Measurements from ENCODE around the gene PRRC2B.
A peak's percentile ranks its signal among the peaks of the same experiment; 100 is the strongest.
"Not testable (repeated sequence)": the region's sequence is repeated elsewhere in the genome, so short reads cannot be mapped to it uniquely, and the experiment has no call there.

PRRC2B gene

DNA sequence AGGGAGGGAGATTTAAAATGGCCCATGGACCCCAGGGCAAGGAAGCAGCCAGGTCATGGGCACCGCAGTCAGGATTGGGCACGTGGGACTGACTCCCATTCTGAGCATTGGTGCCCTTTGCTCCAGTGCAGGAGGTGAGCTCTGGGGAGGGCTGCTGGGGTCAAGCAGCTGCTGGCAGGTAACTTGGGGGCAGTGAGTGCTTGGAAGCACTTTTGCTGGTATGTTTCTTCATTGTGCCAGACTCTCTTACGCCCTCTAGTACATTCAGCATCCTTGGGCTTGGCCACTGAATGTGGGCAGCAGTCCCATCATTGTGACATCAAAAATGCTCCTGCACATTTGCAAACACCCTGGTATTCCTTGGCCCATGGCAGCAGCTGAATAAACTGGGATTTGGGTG is 32.7 kb downstream of the PRRC2B start:
- no peak overlapping the region for H3K4me3 ChIP-seq (ENCODE audit: low read depth, low read length)

GRCh38 chr9:131429121-131430012 is 35.5 kb downstream of the PRRC2B start:
- no peak for DNase-seq (ENCODE audit: low read depth)
- no peak overlapping the region for H3K4me3 ChIP-seq (ENCODE audit: low read depth, low read length)

More for the DNA sequence above, 32.7 kb downstream of the PRRC2B start:
- DNase-seq (ENCODE audit: low read depth): no peak

DNA sequence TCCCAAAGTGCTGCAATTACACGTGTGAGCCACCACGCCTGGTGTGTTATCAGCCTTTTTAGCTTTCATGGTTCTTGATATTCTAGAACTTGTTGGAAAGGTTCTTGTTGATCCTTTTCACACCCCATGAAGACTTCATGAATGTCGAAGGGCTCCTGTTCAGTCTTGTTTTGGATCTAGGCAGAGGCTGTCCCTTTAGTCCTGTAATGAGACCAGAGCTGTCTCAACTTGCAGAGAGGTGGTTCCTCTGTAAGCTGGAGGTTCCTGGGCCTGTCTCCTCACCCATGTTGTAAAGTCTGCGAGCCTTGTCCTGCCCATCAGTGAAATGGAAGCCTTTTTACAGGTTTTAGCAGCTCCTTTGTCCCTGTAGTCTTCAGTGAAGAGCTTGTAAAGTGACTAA is 38.2 kb downstream of the PRRC2B start:
- H3K4me3 ChIP-seq (ENCODE audit: low read depth, low read length): no peak overlapping the region
- no peak for DNase-seq (ENCODE audit: low read depth)

GRCh38 chr9:131432597-131433301 is 38.9 kb downstream of the PRRC2B start:
- peak; percentile 82 for DNase-seq (ENCODE audit: low read depth)
- H3K4me3 ChIP-seq (ENCODE audit: low read depth, low read length): no peak overlapping the region

GRCh38 chr9:131433302-131433854 is 39.5 kb downstream of the PRRC2B start:
- H3K4me3 ChIP-seq (ENCODE audit: low read depth, low read length): no peak overlapping the region
- no peak for DNase-seq (ENCODE audit: low read depth)

GRCh38 chr9:131434673-131435072 is 40.8 kb downstream of the PRRC2B start:
- H3K4me3 ChIP-seq (ENCODE audit: low read depth, low read length): no peak overlapping the region
- DNase-seq (ENCODE audit: low read depth): no peak

- DNase-seq (ENCODE audit: low read depth): no peak
These were observed 42.5 kb downstream of the PRRC2B start for GRCh38 chr9:131436376-131436775.

DNA sequence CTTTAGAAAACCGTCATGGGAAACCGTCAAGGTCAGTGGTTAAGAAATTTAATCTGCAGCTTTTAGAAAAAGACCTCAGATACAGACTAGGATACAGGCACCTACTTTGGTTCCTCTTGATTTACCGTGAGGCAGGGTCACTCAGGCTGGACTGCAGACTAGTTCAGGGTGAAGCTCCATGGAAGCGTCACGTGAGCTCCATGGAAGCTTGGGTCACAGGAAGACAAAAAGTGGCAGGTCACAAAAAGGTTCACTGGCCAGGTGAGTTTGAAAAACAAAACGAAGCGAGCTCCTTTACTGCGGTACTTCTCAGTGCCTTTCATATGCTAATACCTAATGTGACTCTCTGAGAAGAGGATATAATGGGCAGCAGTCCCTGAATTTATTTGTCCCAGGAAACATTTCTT is 43.0 kb downstream of the PRRC2B start:
- DNase-seq (ENCODE audit: low read depth): no peak
- no peak overlapping the region for H3K4me3 ChIP-seq (ENCODE audit: low read depth, low read length)

More at GRCh38 chr9:131436376-131436775, 42.5 kb downstream of the PRRC2B start:
- no peak overlapping the region for H3K4me3 ChIP-seq (ENCODE audit: low read depth, low read length)

DNA sequence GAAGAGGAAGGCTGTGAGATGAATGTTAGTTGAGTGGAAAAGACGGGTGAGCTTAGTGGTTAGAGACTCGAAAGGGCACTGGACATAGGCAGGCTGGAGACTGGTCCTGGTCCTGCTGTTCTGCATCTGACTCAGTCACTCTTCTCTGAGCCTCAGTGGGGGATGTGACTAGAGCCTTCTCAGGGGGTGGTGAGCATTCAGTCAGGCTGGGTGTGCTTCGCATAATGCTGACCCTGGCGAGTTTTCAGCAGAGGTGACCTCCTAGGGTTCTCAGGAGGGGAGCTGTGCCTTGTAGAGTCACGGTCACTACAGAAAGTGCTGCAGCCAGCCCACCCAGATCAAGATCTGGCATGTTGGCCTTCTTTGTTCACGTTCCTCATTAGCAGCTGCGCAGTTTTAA is 44.3 kb downstream of the PRRC2B start:
- DNase-seq (ENCODE audit: low read depth): no peak
- H3K4me3 ChIP-seq (ENCODE audit: low read depth, low read length): no peak overlapping the region

- no peak for DNase-seq (ENCODE audit: low read depth)
- no peak overlapping the region for H3K4me3 ChIP-seq (ENCODE audit: low read depth, low read length)
These were observed 45.3 kb downstream of the PRRC2B start for GRCh38 chr9:131439224-131439623.

DNA sequence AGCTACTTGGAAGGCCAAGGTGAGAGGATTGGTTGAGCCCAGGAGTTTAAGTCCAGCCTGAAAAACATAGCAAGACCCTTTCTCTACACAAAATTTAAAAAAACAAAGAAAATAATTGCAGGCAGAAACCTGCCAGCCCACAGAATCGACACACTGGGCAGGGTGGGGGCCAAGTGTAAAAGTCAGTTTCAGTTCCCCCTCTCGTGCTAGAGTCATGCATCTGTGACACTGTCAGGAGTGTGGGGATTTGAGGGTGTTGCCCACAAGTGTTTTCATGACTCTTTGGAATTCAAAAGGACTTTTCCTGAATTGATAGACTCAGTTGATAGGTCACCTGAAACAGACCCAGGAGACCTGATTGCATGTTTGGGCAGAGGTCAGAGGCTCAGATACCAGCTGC is 47.6 kb downstream of the PRRC2B start:
- no peak for DNase-seq (ENCODE audit: low read depth)
- no peak overlapping the region for H3K4me3 ChIP-seq (ENCODE audit: low read depth, low read length)

GRCh38 chr9:131442351-131442750 is 48.5 kb downstream of the PRRC2B start:
- DNase-seq (ENCODE audit: low read depth): no peak
- no peak overlapping the region for H3K4me3 ChIP-seq (ENCODE audit: low read depth, low read length)

DNA sequence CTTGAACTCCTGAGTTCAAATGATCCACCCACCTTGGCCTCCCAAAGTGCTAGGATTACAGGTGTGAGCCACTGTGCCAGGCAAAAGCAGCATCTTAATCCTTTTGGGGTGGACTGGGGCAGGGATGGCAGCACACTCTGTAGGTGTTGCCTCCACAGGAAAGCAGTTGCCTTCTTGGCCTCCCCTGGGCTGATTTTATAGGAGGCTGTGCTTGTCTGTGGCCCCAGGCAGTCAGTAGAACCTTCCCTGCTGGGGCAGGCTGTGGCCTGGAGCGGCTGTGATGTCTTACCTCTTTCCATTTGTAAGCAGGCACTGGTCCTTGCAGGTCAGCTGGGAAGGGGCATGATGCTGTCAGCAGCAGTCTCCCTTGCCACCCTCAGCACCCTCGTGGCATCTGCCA is 49.8 kb downstream of the PRRC2B start:
- no peak overlapping the region for H3K4me3 ChIP-seq (ENCODE audit: low read depth, low read length)
- no peak for DNase-seq (ENCODE audit: low read depth)

GRCh38 chr9:131446276-131446675 is 52.4 kb downstream of the PRRC2B start:
- H3K4me3 ChIP-seq (ENCODE audit: low read depth, low read length): no peak overlapping the region
- no peak for DNase-seq (ENCODE audit: low read depth)

DNA sequence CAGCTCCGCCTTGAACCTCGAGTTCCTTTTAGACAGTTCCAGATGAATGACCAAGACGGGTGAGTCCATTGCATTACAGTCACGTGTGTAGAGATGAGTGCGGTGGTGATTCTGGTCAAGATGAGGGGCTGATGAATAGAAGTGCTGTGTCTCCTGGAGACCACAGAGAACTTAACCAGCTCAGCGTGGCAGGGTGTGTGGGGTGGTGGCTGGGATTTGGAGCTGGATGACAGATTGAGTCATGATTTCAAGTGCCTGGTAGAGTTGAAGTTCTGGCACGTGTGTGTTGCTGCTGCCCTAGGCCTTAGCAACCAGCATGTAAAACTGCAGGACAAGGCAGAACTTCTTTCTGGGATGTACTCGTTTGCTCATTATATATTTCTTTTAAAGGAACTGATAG is 53.3 kb downstream of the PRRC2B start:
- no peak for DNase-seq (ENCODE audit: low read depth)
- no peak overlapping the region for H3K4me3 ChIP-seq (ENCODE audit: low read depth, low read length)

GRCh38 chr9:131447600-131447999 is 53.7 kb downstream of the PRRC2B start:
- no peak for DNase-seq (ENCODE audit: low read depth)
- H3K4me3 ChIP-seq (ENCODE audit: low read depth, low read length): no peak overlapping the region

DNA sequence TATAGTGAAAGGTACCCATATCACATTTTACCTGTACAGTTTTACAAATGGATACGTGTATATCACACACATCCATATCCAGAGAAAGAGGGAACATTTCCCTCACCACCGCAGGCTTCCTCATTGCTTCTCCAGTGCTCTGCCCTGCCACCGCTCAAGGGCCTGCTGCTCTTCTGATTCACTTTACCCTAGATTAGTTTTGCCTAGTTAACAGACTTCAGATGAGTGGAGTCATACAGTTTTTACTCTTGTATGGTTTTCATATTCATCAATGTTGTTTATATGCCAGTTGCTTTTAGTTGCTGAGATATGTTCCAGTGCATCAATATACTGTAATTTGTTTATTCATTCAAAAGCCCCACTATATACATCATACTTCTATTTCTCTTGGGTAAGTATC is 54.9 kb downstream of the PRRC2B start:
- H3K4me3 ChIP-seq (ENCODE audit: low read depth, low read length): no peak overlapping the region
- DNase-seq (ENCODE audit: low read depth): no peak

- no peak overlapping the region for H3K4me3 ChIP-seq (ENCODE audit: low read depth, low read length)
- DNase-seq (ENCODE audit: low read depth): no peak
These were observed 55.4 kb downstream of the PRRC2B start for GRCh38 chr9:131449276-131449675.

DNA sequence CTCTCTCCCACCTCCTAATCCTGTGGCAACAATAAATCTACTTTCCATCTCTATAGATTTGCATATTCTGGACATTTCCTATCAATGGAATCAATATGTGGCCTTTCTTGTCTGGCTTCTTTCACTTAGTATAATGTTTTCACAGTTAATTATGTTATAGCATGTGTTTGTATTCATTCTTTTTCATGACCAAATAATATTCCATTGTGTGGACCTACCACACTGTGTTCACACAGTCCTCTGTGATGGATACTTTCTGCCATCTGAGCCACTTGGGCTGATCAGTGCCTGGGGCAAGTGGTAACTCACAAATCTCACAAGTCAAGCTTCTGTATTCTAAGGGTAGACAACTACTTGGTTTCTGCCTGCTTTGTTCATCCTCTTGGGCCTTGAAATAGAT is 60.1 kb downstream of the PRRC2B start:
- H3K4me3 ChIP-seq (ENCODE audit: low read depth, low read length): no peak overlapping the region
- DNase-seq (ENCODE audit: low read depth): no peak

DNA sequence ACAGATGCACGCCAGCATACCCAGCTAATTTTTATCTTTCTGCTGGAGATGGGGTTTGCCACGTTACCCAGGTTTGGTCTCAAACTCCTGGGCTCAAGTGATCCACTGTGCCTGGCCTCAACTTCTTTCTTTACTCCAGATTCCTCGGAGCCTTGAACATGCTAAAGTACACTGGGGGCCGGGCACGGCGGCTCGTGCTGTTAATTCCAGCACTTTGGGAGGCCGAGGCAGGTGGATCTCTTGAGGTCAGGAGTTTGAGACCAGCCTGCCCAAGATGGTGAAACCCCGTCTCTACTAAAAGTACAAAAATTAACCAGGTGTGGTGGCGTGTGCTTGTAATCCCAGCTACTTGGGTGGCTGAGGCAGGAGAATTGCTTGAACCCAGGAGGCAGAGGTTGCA is 61.8 kb downstream of the PRRC2B start:
- not testable (repeated sequence) for DNase-seq (ENCODE audit: low read depth); H3K4me3 ChIP-seq (ENCODE audit: low read depth, low read length)
